Measurements from ENCODE around the gene CCL11.

Gene CCL11

DNA sequence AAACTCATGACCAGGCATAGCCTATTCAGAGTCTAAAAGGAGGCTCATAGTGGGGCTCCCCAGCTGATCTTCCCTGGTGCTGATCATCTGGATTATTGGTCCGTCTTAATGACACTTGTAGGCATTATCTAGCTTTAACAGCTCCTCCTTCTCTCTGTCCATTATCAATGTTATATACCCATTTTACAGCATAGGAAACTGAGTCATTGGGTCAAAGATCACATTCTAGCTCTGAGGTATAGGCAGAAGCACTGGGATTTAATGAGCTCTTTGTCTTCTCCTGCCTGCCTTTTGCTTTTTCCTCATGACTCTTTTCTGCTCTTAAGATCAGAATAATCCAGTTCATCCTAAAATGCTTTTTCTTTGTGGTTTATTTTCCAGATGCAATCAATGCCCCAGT lies 29.7 kb upstream of the CCL11 start:
- DNase-seq, result no peak
- peaks cover 3 to 38% (median 31%) of the 10 kb centered on the region in 4 experiments for H3K4me1 ChIP-seq (ENCODE audit: control extremely low read depth in 1 of 4, control insufficient read depth in 4 of 4, insufficient read depth in 4 of 4, low read length in 3 of 4)
- H3K36me3 ChIP-seq (ENCODE audit: control insufficient read depth in 4 of 4, insufficient read depth in 4 of 4, low read length in 3 of 4), result no peaks in the 10 kb centered on the region
- ChIA-PET POLR2A (no interaction called here), CTCF (interaction anchor here (0.9 to 3.5 kb wide), 4 partner anchors 12 to 105 kb away, joined by 3 to 21 read pairs (median 6); partner anchors contain the start of gene CCL1)
- no peaks in the 10 kb centered on the region for H3K9me3 ChIP-seq (ENCODE audit: control extremely low read depth in 1 of 5, control insufficient read depth in 4 of 5, insufficient read depth in 2 of 5, low read depth in 1 of 5, low read length in 4 of 5)
- 100% methylated on average over 1 of the region's 1 CpG for WGBS (ENCODE audit: insufficient coverage)
- no peak overlapping the region for H3K27ac ChIP-seq (ENCODE audit: insufficient read depth in 1 of 2, low read depth in 1 of 2, low read length in 2 of 2, poor library complexity in 1 of 2, severe bottlenecking in 2 of 2)
- no peaks in the 10 kb centered on the region for H3K27me3 ChIP-seq (replicated peaks in 2 of 5; ENCODE audit: control insufficient read depth in 4 of 5, insufficient read depth in 5 of 5, low read length in 4 of 5)
- H3K4me3 ChIP-seq (ENCODE audit: control insufficient read depth in 1 of 7, extremely low read depth in 1 of 7, insufficient read depth in 4 of 7, low read depth in 2 of 7, low read length in 6 of 7), result peak overlapping the region in 1 of 7 experiments; percentile 59

DNA sequence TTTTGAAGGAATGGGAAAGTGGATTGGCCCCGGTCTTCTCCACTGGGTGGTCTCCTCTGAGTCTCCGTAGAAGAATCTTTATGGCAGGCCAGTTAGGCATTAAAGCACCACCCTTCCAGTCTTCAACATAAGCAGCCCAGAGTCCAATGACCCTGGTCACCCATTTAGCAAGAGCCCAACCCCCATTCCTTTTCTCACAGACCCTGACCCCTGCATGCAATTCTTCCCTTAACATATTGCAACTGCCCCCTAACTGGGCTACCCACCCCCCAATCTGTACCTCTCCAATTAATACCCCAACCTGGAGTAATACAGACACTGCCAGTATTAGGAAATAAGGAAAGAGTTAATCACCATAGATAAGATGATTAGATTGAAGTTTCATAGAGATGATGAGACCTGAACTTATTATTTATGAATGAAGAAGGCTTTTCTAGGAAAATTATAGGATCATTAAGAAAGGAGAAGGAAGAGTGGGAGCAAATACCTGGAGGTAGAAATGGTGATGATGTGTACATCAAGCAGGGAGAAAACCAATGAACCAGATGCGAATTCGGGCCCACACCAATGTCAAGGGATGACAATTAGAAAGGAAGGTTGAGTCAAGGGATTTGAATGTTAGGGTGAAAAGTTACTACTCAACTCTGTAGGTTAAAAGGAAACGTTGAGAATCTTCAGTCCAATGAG lies 28.1 kb upstream of the CCL11 start:
- WGBS (ENCODE audit: insufficient coverage), result 94% methylated on average over 4 of the region's 5 CpGs
- Histone ChIP-seq H3K27me3 (replicated peaks in 2 of 5; ENCODE audit: control insufficient read depth in 4 of 5, insufficient read depth in 5 of 5, low read length in 4 of 5) (no peaks in the 10 kb centered on the region), H3K4me1 (ENCODE audit: control extremely low read depth in 1 of 4, control insufficient read depth in 4 of 4, insufficient read depth in 4 of 4, low read length in 3 of 4) (peaks cover 3 to 28% (median 18%) of the 10 kb centered on the region in 4 experiments), H3K4me3 (ENCODE audit: control insufficient read depth in 1 of 7, extremely low read depth in 1 of 7, insufficient read depth in 4 of 7, low read depth in 2 of 7, low read length in 6 of 7) (no peak overlapping the region), H3K27ac (ENCODE audit: insufficient read depth in 1 of 2, low read depth in 1 of 2, low read length in 2 of 2, poor library complexity in 1 of 2, severe bottlenecking in 2 of 2) (no peak overlapping the region), H3K36me3 (ENCODE audit: control insufficient read depth in 4 of 4, insufficient read depth in 4 of 4, low read length in 3 of 4) (no peaks in the 10 kb centered on the region), H3K9me3 (ENCODE audit: control extremely low read depth in 1 of 5, control insufficient read depth in 4 of 5, insufficient read depth in 2 of 5, low read depth in 1 of 5, low read length in 4 of 5) (no peaks in the 10 kb centered on the region)
- CTCF ChIA-PET, result interaction anchor here (3.5 kb wide), 1 partner anchor 104 kb away, joined by 21 read pairs; the partner anchor contains the start of gene CCL1
- POLR2A ChIA-PET, result no interaction called here
- no peak for DNase-seq

DNA sequence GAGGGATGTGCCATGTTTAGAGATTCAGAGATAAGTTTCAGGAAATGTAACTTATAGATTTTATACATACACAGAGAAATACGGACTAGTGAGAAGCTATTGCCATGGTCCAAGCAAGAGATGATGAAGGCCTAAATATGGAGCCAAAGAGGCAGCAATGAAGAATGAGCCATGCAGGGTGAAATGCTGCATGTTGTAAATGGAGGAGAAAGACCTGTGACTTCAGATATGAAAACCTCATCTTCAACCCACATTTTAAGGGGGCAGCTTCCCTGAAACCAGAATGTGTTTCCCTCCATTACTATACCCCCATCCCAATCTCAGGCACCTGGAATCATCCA lies 27.6 kb upstream of the CCL11 start:
- no peak overlapping the region for H3K27ac ChIP-seq (ENCODE audit: insufficient read depth in 1 of 2, low read depth in 1 of 2, low read length in 2 of 2, poor library complexity in 1 of 2, severe bottlenecking in 2 of 2)
- H3K27me3 ChIP-seq (replicated peaks in 2 of 5; ENCODE audit: control insufficient read depth in 4 of 5, insufficient read depth in 5 of 5, low read length in 4 of 5), result no peaks in the 10 kb centered on the region
- WGBS (ENCODE audit: insufficient coverage), result 100% methylated on average over 1 of the region's 1 CpG
- H3K36me3 ChIP-seq (ENCODE audit: control insufficient read depth in 4 of 4, insufficient read depth in 4 of 4, low read length in 3 of 4), result no peaks in the 10 kb centered on the region
- ChIA-PET CTCF (no interaction called here), POLR2A (no interaction called here)
- peaks cover 3 to 23% (median 15%) of the 10 kb centered on the region in 4 experiments for H3K4me1 ChIP-seq (ENCODE audit: control extremely low read depth in 1 of 4, control insufficient read depth in 4 of 4, insufficient read depth in 4 of 4, low read length in 3 of 4)
- no peak for DNase-seq
- no peak overlapping the region for H3K4me3 ChIP-seq (ENCODE audit: control insufficient read depth in 1 of 7, extremely low read depth in 1 of 7, insufficient read depth in 4 of 7, low read depth in 2 of 7, low read length in 6 of 7)
- no peaks in the 10 kb centered on the region for H3K9me3 ChIP-seq (ENCODE audit: control extremely low read depth in 1 of 5, control insufficient read depth in 4 of 5, insufficient read depth in 2 of 5, low read depth in 1 of 5, low read length in 4 of 5)

DNA sequence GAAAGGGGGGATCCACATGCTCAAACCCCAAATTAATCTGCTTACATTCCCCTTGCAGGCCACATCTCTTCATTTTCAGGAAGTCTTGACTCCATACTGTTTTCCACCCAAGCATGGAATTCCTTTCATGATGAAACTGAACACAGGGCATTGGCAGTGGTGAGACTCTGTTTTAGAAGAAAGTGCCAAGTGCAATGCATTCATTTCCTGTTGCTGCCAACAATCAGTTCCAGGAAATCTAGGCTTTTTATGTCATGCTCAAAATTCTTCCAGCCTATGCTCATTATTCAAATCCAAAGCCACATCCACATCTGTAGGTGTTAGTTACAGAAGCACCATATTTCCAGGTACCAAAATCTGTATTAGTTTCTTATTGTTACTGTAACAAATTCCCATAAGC lies 26.4 kb upstream of the CCL11 start:
- Histone ChIP-seq H3K4me1 (ENCODE audit: control extremely low read depth in 1 of 4, control insufficient read depth in 4 of 4, insufficient read depth in 4 of 4, low read length in 3 of 4) (peaks cover 3 to 23% (median 15%) of the 10 kb centered on the region in 4 experiments), H3K4me3 (ENCODE audit: control insufficient read depth in 1 of 7, extremely low read depth in 1 of 7, insufficient read depth in 4 of 7, low read depth in 2 of 7, low read length in 6 of 7) (no peak overlapping the region), H3K27ac (ENCODE audit: insufficient read depth in 1 of 2, low read depth in 1 of 2, low read length in 2 of 2, poor library complexity in 1 of 2, severe bottlenecking in 2 of 2) (no peak overlapping the region), H3K9me3 (ENCODE audit: control extremely low read depth in 1 of 5, control insufficient read depth in 4 of 5, insufficient read depth in 2 of 5, low read depth in 1 of 5, low read length in 4 of 5) (no peaks in the 10 kb centered on the region), H3K27me3 (replicated peaks in 2 of 5; ENCODE audit: control insufficient read depth in 4 of 5, insufficient read depth in 5 of 5, low read length in 4 of 5) (no peaks in the 10 kb centered on the region), H3K36me3 (ENCODE audit: control insufficient read depth in 4 of 4, insufficient read depth in 4 of 4, low read length in 3 of 4) (no peaks in the 10 kb centered on the region)
- no peak for DNase-seq
- CTCF ChIA-PET, result no interaction called here
- POLR2A ChIA-PET, result no interaction called here

DNA sequence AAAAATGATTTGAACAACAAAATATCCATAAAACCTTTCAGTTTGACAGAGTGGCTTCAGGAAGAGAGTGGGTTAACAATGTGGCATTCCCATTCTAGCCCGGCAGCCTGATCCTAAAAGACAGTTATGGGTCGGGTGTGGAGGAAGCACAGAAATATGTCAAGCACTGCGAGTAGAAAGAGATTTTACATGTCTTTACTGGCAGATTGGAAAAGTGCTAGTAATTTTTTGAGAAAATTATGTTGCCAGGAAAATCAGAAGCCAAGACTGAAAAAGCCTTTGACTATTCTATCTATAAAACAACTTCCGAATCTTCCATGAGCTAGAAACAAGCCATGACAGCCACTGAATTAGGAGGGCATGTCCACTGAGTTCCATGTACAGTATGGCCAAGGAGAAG lies 24.7 kb upstream of the CCL11 start:
- DNase-seq, result no peak
- Histone ChIP-seq H3K4me3 (ENCODE audit: control insufficient read depth in 1 of 7, extremely low read depth in 1 of 7, insufficient read depth in 4 of 7, low read depth in 2 of 7, low read length in 6 of 7) (no peak overlapping the region), H3K36me3 (ENCODE audit: control insufficient read depth in 4 of 4, insufficient read depth in 4 of 4, low read length in 3 of 4) (no peaks in the 10 kb centered on the region), H3K9me3 (ENCODE audit: control extremely low read depth in 1 of 5, control insufficient read depth in 4 of 5, insufficient read depth in 2 of 5, low read depth in 1 of 5, low read length in 4 of 5) (no peaks in the 10 kb centered on the region), H3K27me3 (replicated peaks in 2 of 5; ENCODE audit: control insufficient read depth in 4 of 5, insufficient read depth in 5 of 5, low read length in 4 of 5) (peaks cover 0 to 3% (median 0%) of the 10 kb centered on the region in 5 experiments), H3K27ac (ENCODE audit: insufficient read depth in 1 of 2, low read depth in 1 of 2, low read length in 2 of 2, poor library complexity in 1 of 2, severe bottlenecking in 2 of 2) (no peak overlapping the region), H3K4me1 (ENCODE audit: control extremely low read depth in 1 of 4, control insufficient read depth in 4 of 4, insufficient read depth in 4 of 4, low read length in 3 of 4) (peaks cover 0 to 6% (median 0%) of the 10 kb centered on the region in 4 experiments)
- CTCF ChIA-PET, result interaction anchor here (1.0 kb wide), 1 partner anchor 60 kb away, joined by 3 read pairs; no protein-coding TSS in a partner anchor
- WGBS (ENCODE audit: insufficient coverage), result 100% methylated on average over 4 of the region's 4 CpGs
- POLR2A ChIA-PET, result no interaction called here

DNA sequence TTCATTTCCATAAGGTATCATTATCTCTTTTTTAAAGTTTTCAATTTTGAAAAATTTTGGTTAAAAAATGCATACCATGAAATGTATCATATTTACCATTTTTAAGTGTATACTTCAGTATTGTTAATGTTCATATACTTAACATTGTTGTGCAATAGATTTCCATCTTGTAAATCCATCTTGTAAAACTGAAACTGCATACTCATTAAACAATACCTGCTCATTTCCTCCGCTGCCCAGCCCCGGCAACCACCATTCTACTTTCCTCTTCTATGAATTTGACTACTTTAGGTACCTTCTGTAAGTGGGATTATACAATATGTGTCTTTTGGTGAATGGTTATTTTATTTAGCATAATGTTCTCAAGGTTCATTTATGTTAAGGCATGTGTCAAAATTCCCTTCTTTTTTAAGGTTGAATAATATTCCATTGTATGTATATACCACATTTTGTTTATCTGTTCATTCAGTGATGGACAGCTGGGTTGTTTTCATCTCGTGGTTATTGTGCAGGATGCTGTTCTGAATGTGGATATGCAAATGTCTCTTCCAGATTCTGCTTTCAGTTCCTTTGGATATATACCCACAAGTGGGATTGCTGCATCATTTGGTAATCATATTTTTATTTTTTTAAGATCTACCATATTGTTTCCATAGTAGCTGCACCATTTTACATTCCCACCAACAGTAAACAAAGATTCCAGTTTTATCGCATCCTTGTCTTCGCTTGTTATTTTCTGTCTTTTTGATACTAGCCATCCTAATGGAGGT lies 23.8 kb upstream of the CCL11 start:
- Histone ChIP-seq H3K27ac (ENCODE audit: insufficient read depth in 1 of 2, low read depth in 1 of 2, low read length in 2 of 2, poor library complexity in 1 of 2, severe bottlenecking in 2 of 2) (no peak overlapping the region), H3K4me3 (ENCODE audit: control insufficient read depth in 1 of 7, extremely low read depth in 1 of 7, insufficient read depth in 4 of 7, low read depth in 2 of 7, low read length in 6 of 7) (no peak overlapping the region), H3K9me3 (ENCODE audit: control extremely low read depth in 1 of 5, control insufficient read depth in 4 of 5, insufficient read depth in 2 of 5, low read depth in 1 of 5, low read length in 4 of 5) (no peaks in the 10 kb centered on the region), H3K4me1 (ENCODE audit: control extremely low read depth in 1 of 4, control insufficient read depth in 4 of 4, insufficient read depth in 4 of 4, low read length in 3 of 4) (peaks cover 0 to 6% (median 0%) of the 10 kb centered on the region in 4 experiments), H3K27me3 (replicated peaks in 2 of 5; ENCODE audit: control insufficient read depth in 4 of 5, insufficient read depth in 5 of 5, low read length in 4 of 5) (peaks cover 0 to 3% (median 0%) of the 10 kb centered on the region in 5 experiments), H3K36me3 (ENCODE audit: control insufficient read depth in 4 of 4, insufficient read depth in 4 of 4, low read length in 3 of 4) (no peaks in the 10 kb centered on the region)
- POLR2A ChIA-PET, result no interaction called here
- no peak for DNase-seq
- no CpG with 5 or more reads among the region's 5 CpGs for WGBS (ENCODE audit: insufficient coverage)
- CTCF ChIA-PET, result interaction anchor here (1.0 to 1.2 kb wide), 2 partner anchors 61 to 100 kb away, joined by 3 read pairs; no protein-coding TSS in a partner anchor

DNA sequence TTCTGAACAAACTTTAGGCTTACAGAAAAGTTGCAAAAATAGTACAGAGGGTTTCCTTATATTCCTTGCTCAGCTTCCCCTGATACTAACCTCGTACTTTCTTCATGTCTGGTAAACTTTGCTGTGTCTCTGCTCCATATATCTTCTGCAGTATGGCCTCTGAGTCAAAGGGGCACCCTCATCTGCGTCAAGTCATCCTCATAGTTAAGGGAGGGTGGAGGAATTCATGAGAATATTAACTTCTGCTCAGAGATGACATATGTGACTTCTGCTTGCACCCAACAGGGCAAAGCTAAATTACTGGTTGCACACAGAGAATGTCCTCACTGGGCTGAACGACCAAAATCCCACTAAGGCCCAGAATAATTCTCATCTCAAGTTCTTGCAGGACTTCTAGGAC lies 19.8 kb upstream of the CCL11 start:
- peaks cover 0 to 3% (median 0%) of the 10 kb centered on the region in 5 experiments for H3K27me3 ChIP-seq (replicated peaks in 2 of 5; ENCODE audit: control insufficient read depth in 4 of 5, insufficient read depth in 5 of 5, low read length in 4 of 5)

More for the DNA sequence above, 19.8 kb upstream of the CCL11 start:
- Histone ChIP-seq H3K36me3 (ENCODE audit: control insufficient read depth in 4 of 4, insufficient read depth in 4 of 4, low read length in 3 of 4) (no peaks in the 10 kb centered on the region), H3K4me3 (ENCODE audit: control insufficient read depth in 1 of 7, extremely low read depth in 1 of 7, insufficient read depth in 4 of 7, low read depth in 2 of 7, low read length in 6 of 7) (no peak overlapping the region), H3K9me3 (ENCODE audit: control extremely low read depth in 1 of 5, control insufficient read depth in 4 of 5, insufficient read depth in 2 of 5, low read depth in 1 of 5, low read length in 4 of 5) (no peaks in the 10 kb centered on the region), H3K4me1 (ENCODE audit: control extremely low read depth in 1 of 4, control insufficient read depth in 4 of 4, insufficient read depth in 4 of 4, low read length in 3 of 4) (peaks cover 0 to 2% (median 0%) of the 10 kb centered on the region in 4 experiments), H3K27ac (ENCODE audit: insufficient read depth in 1 of 2, low read depth in 1 of 2, low read length in 2 of 2, poor library complexity in 1 of 2, severe bottlenecking in 2 of 2) (no peak overlapping the region)
- no peak for DNase-seq
- WGBS (ENCODE audit: insufficient coverage), result 80% methylated on average over 2 of the region's 3 CpGs
- POLR2A ChIA-PET, result interaction anchor here (1.2 kb wide), 1 partner anchor 13 kb away, joined by 3 read pairs; no protein-coding TSS in a partner anchor
- CTCF ChIA-PET, result interaction anchor here (1.4 to 1.7 kb wide), 2 partner anchors 65 to 96 kb away, joined by 4 to 5 read pairs; no protein-coding TSS in a partner anchor
